IMR-90 (cell line): Measurements from ENCODE around the gene FUT4. TPM values are rescaled to one million over a fixed set of nuclear protein-coding genes. Genes with fewer than 3 reads are reported as not detected.

ENCODE experiments used
- ATAC-seq: fragments of 200-7000 bp; cut with Tn5 transposase; 2 replicates; pipeline ENCODE4 v1.9.1; 2020; ENCODE audit warnings: low read depth, mild to moderate bottlenecking, moderate library complexity
- BruUV-seq: library from RNA; stranded (reverse); fragments of 400-500 nt; replicated peaks from 2 replicates; lab custom pipeline; 2021; lab: Mats Ljungman, UMichigan
- CTCF ChIA-PET: fragments of 300-600 bp; formaldehyde crosslinking; extraction: SDS; loops from one replicate; lab custom pipeline; 2021; ENCODE audit warnings: antibody characterized with exemption; lab: Yijun Ruan, JAX
- POLR2A ChIA-PET: fragments of 300-600 bp; sonication (Branson Sonifier 250); formaldehyde crosslinking; loops from one replicate; lab custom pipeline; 2022; ENCODE audit warnings: antibody characterized with exemption; ENCODE audit not compliant: unreplicated experiment; lab: Charles Lee
- DNase-seq: peaks from one replicate; pipeline ENCODE4 v3.0.0; 2013
- H2AFZ ChIP-seq: replicated peaks from 2 replicates; pipeline ENCODE3; 2013; ENCODE audit warnings: low read length, mild to moderate bottlenecking; ENCODE audit not compliant: poor library complexity
- H2AK5ac ChIP-seq: 2 replicates; pipeline ENCODE4 v1.6.1; 2013; ENCODE audit warnings: low read depth, low read length, inconsistent platforms
- H2AK9ac ChIP-seq: replicated peaks from 2 replicates; pipeline ENCODE3; 2013; ENCODE audit warnings: mild to moderate bottlenecking, low read depth, low read length, moderate library complexity; ENCODE audit not compliant: poor library complexity
- H2BK120ac ChIP-seq: 2 replicates; pipeline ENCODE4 v1.6.1; 2013; ENCODE audit warnings: low read depth, low read length, inconsistent platforms
- H2BK15ac ChIP-seq: 3 replicates; pipeline ENCODE4 v1.6.1; 2013; ENCODE audit warnings: low read depth, low read length, inconsistent platforms
- H2BK20ac ChIP-seq: 2 replicates; pipeline ENCODE4 v1.6.1; 2013; ENCODE audit warnings: low read depth, mild to moderate bottlenecking, inconsistent platforms, low read length, moderate library complexity
- H2BK5ac ChIP-seq: 2 replicates; pipeline ENCODE4 v1.6.1; 2013; ENCODE audit warnings: mild to moderate bottlenecking, low read depth, low read length, inconsistent platforms; ENCODE audit not compliant: poor library complexity, severe bottlenecking
- H3K14ac ChIP-seq: replicated peaks from 2 replicates; pipeline ENCODE4 v1.6.1; 2013; ENCODE audit warnings: low read depth, low read length, inconsistent platforms
- H3K18ac ChIP-seq: 2 replicates; pipeline ENCODE4 v1.6.1; 2013; ENCODE audit warnings: low read depth, low read length, control low read depth
- H3K23ac ChIP-seq: 2 replicates; pipeline ENCODE4 v1.6.1; 2013; ENCODE audit warnings: low read depth, low read length, inconsistent platforms
- H3K27ac ChIP-seq: 2 replicates; pipeline ENCODE4 v1.5.1; 2013; ENCODE audit warnings: mild to moderate bottlenecking, control low read depth, low read length; ENCODE audit not compliant: insufficient read depth
- H3K27me3 ChIP-seq: 2 replicates; pipeline ENCODE4 v1.6.1; 2013; ENCODE audit warnings: low read length; ENCODE audit not compliant: control insufficient read depth, insufficient read depth
- H3K36me3 ChIP-seq: 2 replicates; pipeline ENCODE4 v1.6.1; 2013; ENCODE audit warnings: low read length, mixed read lengths; ENCODE audit not compliant: control insufficient read depth, insufficient read depth
- H3K4ac ChIP-seq: 2 replicates; pipeline ENCODE4 v1.6.1; 2013; ENCODE audit warnings: low read depth, low read length, inconsistent platforms
- H3K4me1 ChIP-seq: 2 replicates; pipeline ENCODE4 v1.6.1; 2013; ENCODE audit warnings: low read length, mixed read lengths; ENCODE audit not compliant: control insufficient read depth, insufficient read depth
- H3K4me2 ChIP-seq: 2 replicates; pipeline ENCODE4 v1.6.1; 2013; ENCODE audit warnings: low read depth, mild to moderate bottlenecking, control low read depth, low read length, moderate library complexity
- H3K4me3 ChIP-seq: 2 replicates; pipeline ENCODE4 v1.5.1; 2013; ENCODE audit warnings: low read depth, mild to moderate bottlenecking, control low read depth, low read length, moderate library complexity; ENCODE audit not compliant: insufficient read depth
- H3K56ac ChIP-seq: 2 replicates; pipeline ENCODE4 v1.6.1; 2013; ENCODE audit warnings: low read length, inconsistent platforms; ENCODE audit not compliant: insufficient read depth; ENCODE audit errors: extremely low read depth
- H3K79me1 ChIP-seq, 2 experiments: 2 replicates each; pipeline ENCODE4 v1.6.1; 2013; ENCODE audit warnings: low read length in 2 of 2, inconsistent platforms in 1 of 2, low read depth in 1 of 2
- H3K9ac ChIP-seq: 2 replicates; pipeline ENCODE4 v1.6.1; 2013; ENCODE audit warnings: low read depth, low read length, control low read depth
- H3K9me1 ChIP-seq: 2 replicates; pipeline ENCODE4 v1.6.1; 2013; ENCODE audit warnings: low read length, inconsistent platforms; ENCODE audit not compliant: insufficient read depth
- H3K9me3 ChIP-seq: 2 replicates; pipeline ENCODE4 v1.6.1; 2013; ENCODE audit warnings: low read length; ENCODE audit not compliant: control insufficient read depth, insufficient read depth
- H4K20me1 ChIP-seq: 2 replicates; pipeline ENCODE4 v1.6.1; 2013; ENCODE audit warnings: low read length, inconsistent platforms; ENCODE audit not compliant: insufficient read depth
- H4K5ac ChIP-seq: 2 replicates; pipeline ENCODE4 v1.6.1; 2013; ENCODE audit warnings: mild to moderate bottlenecking, low read depth, low read length, control low read depth
- H4K8ac ChIP-seq, 2 experiments: 2 replicates each; pipeline ENCODE4 v1.6.1; 2013; ENCODE audit warnings: low read depth in 2 of 2, low read length in 2 of 2, control low read depth in 1 of 2, inconsistent platforms in 1 of 2
- H4K91ac ChIP-seq: 2 replicates; pipeline ENCODE4 v1.6.1; 2013; ENCODE audit warnings: low read depth, low read length, inconsistent platforms; ENCODE audit not compliant: insufficient read depth
- BHLHE40 ChIP-seq: fragments of 150-350 bp; IDR thresholded peaks from 2 replicates; pipeline ENCODE4 v1.6.1; 2016; ENCODE audit warnings: mild to moderate bottlenecking, low read depth, low read length
- CEBPB ChIP-seq: IDR thresholded peaks from 2 replicates; pipeline ENCODE4 v1.6.1; 2012; ENCODE audit warnings: low read depth, low read length, improper control_type of control experiment
- CHD1 ChIP-seq: IDR thresholded peaks from 2 replicates; pipeline ENCODE4 v1.6.1; 2012; ENCODE audit warnings: low read depth, low read length, improper control_type of control experiment
- ELK1 ChIP-seq: fragments of 150-350 bp; IDR thresholded peaks from 2 replicates; pipeline ENCODE4 v1.6.1; 2016; ENCODE audit warnings: low read depth, mild to moderate bottlenecking, low read length, moderate library complexity, borderline replicate concordance
- FOS ChIP-seq: fragments of 150-350 bp; IDR thresholded peaks from 2 replicates; pipeline ENCODE4 v1.6.1; 2016; ENCODE audit warnings: low read depth, low read length
- MAFK ChIP-seq: IDR thresholded peaks from 2 replicates; pipeline ENCODE4 v1.6.1; 2012; ENCODE audit warnings: low read depth, low read length, improper control_type of control experiment
- MXI1 ChIP-seq: IDR thresholded peaks from 2 replicates; pipeline ENCODE4 v1.6.1; 2012; ENCODE audit warnings: low read depth, mild to moderate bottlenecking, low read length, moderate library complexity, borderline replicate concordance
- NFE2L2 ChIP-seq: fragments of 150-350 bp; IDR thresholded peaks from 2 replicates; pipeline ENCODE4 v1.6.1; 2016; ENCODE audit warnings: low read depth, mild to moderate bottlenecking, low read length
- RAD21 ChIP-seq: IDR thresholded peaks from 2 replicates; pipeline ENCODE4 v1.6.1; 2012; ENCODE audit warnings: low read length, improper control_type of control experiment
- RFX5 ChIP-seq: IDR thresholded peaks from 2 replicates; pipeline ENCODE4 v1.8.0; 2012; ENCODE audit warnings: low read depth, mild to moderate bottlenecking, low read length, moderate library complexity
- SMC3 ChIP-seq: fragments of 150-350 bp; IDR thresholded peaks from 2 replicates; pipeline ENCODE4 v1.6.1; 2016; ENCODE audit warnings: low read depth, mild to moderate bottlenecking, antibody characterized with exemption, low read length, moderate library complexity
- USF2 ChIP-seq: fragments of 150-350 bp; IDR thresholded peaks from 2 replicates; pipeline ENCODE4 v1.6.1; 2017; ENCODE audit warnings: mild to moderate bottlenecking, antibody characterized with exemption, low read length, low read depth
- WGBS, 2 experiments: methylation state at CpG; one replicate each; pipeline versions ENCODE4 v1.1.5 to v1.1.7; 2013; ENCODE audit warnings: missing lambda C conversion rate in 2 of 2; ENCODE audit not compliant: insufficient read length in 1 of 2; ENCODE audit errors: extremely low coverage in 2 of 2; 5-methylcytosine and 5-hydroxymethylcytosine counted together
- dilution Hi-C: fragments of 300-500 bp; cut with HindIII; formaldehyde crosslinking; loops from one replicate; pipeline ENCODE4 v1.14.3; 2018; ENCODE audit warnings: low sequenced_read_pairs; ENCODE audit not compliant: unreplicated experiment
- in situ Hi-C: fragments of 300-500 bp; cut with MboI; formaldehyde crosslinking; loops from 3 replicates; pipeline ENCODE4 v1.14.3; 2019; ENCODE audit warnings: low sequenced_read_pairs, inconsistent platforms, mixed read lengths
- intact Hi-C: fragments of 100-400 bp; cut with micrococcal nuclease; formaldehyde crosslinking; loops from 2 replicates; pipeline ENCODE4 v1.10.0; 2022
- polyA plus RNA-seq, 3 experiments: library from polyadenylated mRNA; depleted of rRNA; stranded (reverse); fragments of >200 nt; gene quantifications; 2 replicates each; pipeline ENCODE4 v1.2.3, GENCODE V29; 2012; ENCODE audit warnings: low replicate concordance in 1 of 3
- total RNA-seq: library from RNA; depleted of rRNA; stranded (reverse); fragments of >200 nt; gene quantifications from 2 replicates; pipeline ENCODE4 v1.2.3, GENCODE V29; 2012

FUT4 gene
- total and polyA plus RNA-seq, 2 of the 4 experiments (the other 2 are of a cell fraction) = 2.2 to 2.4 TPM

- Histone ChIP-seq H2AK5ac (no peak overlapping the region), H3K56ac (no peak overlapping the region), H4K91ac (no peak overlapping the region), H3K4me1 (peaks cover 2% of the 10 kb centered on the region; the same call in 1 of the 2 replicates), H3K27me3 (peaks cover 5% of the 10 kb centered on the region), H4K20me1 (no peaks in the 10 kb centered on the region), H4K5ac (no peak overlapping the region), H3K9me3 (no peaks in the 10 kb centered on the region), H4K8ac (no peak overlapping the region), H3K4ac (no peak overlapping the region), H3K18ac (no peak overlapping the region), H3K79me1 (no peaks in the 10 kb centered on the region), H3K36me3 (no peaks in the 10 kb centered on the region), H3K4me3 (no peak overlapping the region), H3K9me1 (no peaks in the 10 kb centered on the region), H3K27ac (no peak overlapping the region), H2BK120ac (no peak overlapping the region), H2BK20ac (no peak overlapping the region), H2BK5ac (no peak overlapping the region), H2AFZ (no peak overlapping the region), H2BK15ac (no peak overlapping the region), H3K14ac (no peak overlapping the region), H2AK9ac (no peak overlapping the region), H3K23ac (no peak overlapping the region), H3K4me2 (no peak overlapping the region), H3K9ac (no peak overlapping the region)
- in situ Hi-C loops = loop anchor here (5.0 kb wide), 1 partner anchor 78 kb away; no protein-coding TSS in a partner anchor
- DNase-seq (no peak), ATAC-seq (no peak)
- ChIA-PET CTCF (no interaction called here), POLR2A (no interaction called here)
- dilution Hi-C loops = no loop called here
- intact Hi-C loops = no loop called here
- no TSS peak for BruUV-seq
- TF ChIP-seq NFE2L2 = no peak
- TF ChIP-seq CHD1 = no peak
- TF ChIP-seq MAFK = no peak
- TF ChIP-seq BHLHE40 = no peak
- TF ChIP-seq MXI1 = no peak
- TF ChIP-seq RFX5 = no peak
- TF ChIP-seq FOS = no peak
- TF ChIP-seq SMC3 = no peak
- no peak for TF ChIP-seq USF2
- TF ChIP-seq ELK1 = no peak
- TF ChIP-seq CEBPB = no peak
- no peak for TF ChIP-seq RAD21
- no CpG with 5 or more reads among the region's 6 CpGs for WGBS, 2 experiments
These were observed 51.4 kb downstream of the FUT4 start for GRCh38 chr11:94595076-94595475.
